ENCODE results near the gene DNM3.
"Not testable (repeated sequence)": the region's sequence is repeated elsewhere in the genome, so short reads cannot be mapped to it uniquely, and the experiment has no call there.

The DNM3 gene

DNA sequence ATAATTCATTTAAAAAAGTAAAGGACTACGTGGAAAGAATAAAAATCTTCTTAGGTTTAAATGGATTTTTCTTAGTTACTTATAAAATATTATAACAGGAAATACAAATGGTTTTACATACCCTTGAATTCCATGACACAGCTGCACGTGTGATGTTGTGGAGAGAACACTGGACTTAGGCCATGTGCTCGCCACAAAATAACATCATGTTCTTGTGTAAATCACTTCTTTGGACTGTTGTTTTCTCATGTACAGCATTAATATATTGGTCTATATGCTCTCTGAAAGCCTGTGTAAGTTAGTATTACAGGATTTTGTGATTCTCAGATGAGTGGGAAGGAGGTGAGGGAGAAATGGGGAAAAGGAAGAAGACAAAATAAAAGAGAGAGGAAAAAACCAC is 228.2 kb downstream of the DNM3 start:
- Histone ChIP-seq H3K79me2 (ENCODE audit: low read length) (no peaks in the 10 kb centered on the region), H3F3A (ENCODE audit: insufficient read depth, low read length) (no peaks in the 10 kb centered on the region), H3K4me2 (ENCODE audit: low read depth, low read length) (no peak overlapping the region), H3K27me3 (replicated peaks; ENCODE audit: insufficient read depth, low read length) (no peaks in the 10 kb centered on the region), H2AFZ (ENCODE audit: low read length) (no peak overlapping the region), H3K9ac (ENCODE audit: low read length) (no peak overlapping the region), H3K9me3 (replicated peaks; ENCODE audit: insufficient read depth, low read length) (no peaks in the 10 kb centered on the region), H4K20me1 (ENCODE audit: insufficient read depth, low read length) (no peaks in the 10 kb centered on the region), H3K4me3 (ENCODE audit: low read length) (no peak overlapping the region), H3K4me1 (ENCODE audit: low read length) (no peaks in the 10 kb centered on the region), H3K27ac (ENCODE audit: low read length) (no peak overlapping the region), H3K36me3 (replicated peaks; ENCODE audit: insufficient read depth, low read length) (no peaks in the 10 kb centered on the region), H3K9me2 (replicated peaks; ENCODE audit: insufficient read depth, low read length) (no peaks in the 10 kb centered on the region)
- no peak for DNase-seq
- no peak for TF ChIP-seq EZH2 (optimal IDR thresholded peaks at IDR 0.05; ENCODE audit: low read depth, low read length)
- TF ChIP-seq, protein P1, sequence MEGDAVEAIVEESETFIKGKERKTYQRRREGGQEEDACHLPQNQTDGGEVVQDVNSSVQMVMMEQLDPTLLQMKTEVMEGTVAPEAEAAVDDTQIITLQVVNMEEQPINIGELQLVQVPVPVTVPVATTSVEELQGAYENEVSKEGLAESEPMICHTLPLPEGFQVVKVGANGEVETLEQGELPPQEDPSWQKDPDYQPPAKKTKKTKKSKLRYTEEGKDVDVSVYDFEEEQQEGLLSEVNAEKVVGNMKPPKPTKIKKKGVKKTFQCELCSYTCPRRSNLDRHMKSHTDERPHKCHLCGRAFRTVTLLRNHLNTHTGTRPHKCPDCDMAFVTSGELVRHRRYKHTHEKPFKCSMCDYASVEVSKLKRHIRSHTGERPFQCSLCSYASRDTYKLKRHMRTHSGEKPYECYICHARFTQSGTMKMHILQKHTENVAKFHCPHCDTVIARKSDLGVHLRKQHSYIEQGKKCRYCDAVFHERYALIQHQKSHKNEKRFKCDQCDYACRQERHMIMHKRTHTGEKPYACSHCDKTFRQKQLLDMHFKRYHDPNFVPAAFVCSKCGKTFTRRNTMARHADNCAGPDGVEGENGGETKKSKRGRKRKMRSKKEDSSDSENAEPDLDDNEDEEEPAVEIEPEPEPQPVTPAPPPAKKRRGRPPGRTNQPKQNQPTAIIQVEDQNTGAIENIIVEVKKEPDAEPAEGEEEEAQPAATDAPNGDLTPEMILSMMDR (IDR thresholded peaks at IDR 0.05; ENCODE audit: low read length): no peak
- TF ChIP-seq EZH2phosphoT487 (IDR thresholded peaks at IDR 0.05; ENCODE audit: low read length): no peak

DNA sequence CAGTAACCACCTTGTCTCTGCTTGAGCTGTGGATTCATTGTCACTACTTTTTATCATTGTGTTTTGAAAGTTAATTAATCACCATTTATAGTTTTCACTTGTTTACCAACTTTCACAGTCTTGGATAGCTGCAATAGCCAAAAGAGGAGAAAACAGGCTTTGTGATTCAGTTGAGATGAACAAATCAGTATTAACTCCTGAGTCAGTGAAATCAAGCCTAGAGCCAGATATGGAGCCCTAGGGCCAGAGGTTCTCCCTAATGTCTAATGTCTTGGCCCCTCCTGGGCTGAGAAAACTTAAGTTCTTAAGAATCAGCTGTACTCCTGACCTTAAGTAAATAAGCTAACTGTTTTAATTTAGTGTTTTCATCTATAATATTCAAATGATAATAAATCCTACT is 228.8 kb downstream of the DNM3 start:
- no peak for DNase-seq
- Histone ChIP-seq H3F3A (ENCODE audit: insufficient read depth, low read length) (no peaks in the 10 kb centered on the region), H3K4me3 (ENCODE audit: low read length) (no peak overlapping the region), H3K27me3 (replicated peaks; ENCODE audit: insufficient read depth, low read length) (no peaks in the 10 kb centered on the region), H3K27ac (ENCODE audit: low read length) (no peak overlapping the region), H2AFZ (ENCODE audit: low read length) (no peak overlapping the region), H3K4me2 (ENCODE audit: low read depth, low read length) (no peak overlapping the region), H3K79me2 (ENCODE audit: low read length) (no peaks in the 10 kb centered on the region), H3K4me1 (ENCODE audit: low read length) (no peaks in the 10 kb centered on the region), H3K9ac (ENCODE audit: low read length) (no peak overlapping the region), H3K36me3 (replicated peaks; ENCODE audit: insufficient read depth, low read length) (no peaks in the 10 kb centered on the region), H3K9me2 (replicated peaks; ENCODE audit: insufficient read depth, low read length) (no peaks in the 10 kb centered on the region), H3K9me3 (replicated peaks; ENCODE audit: insufficient read depth, low read length) (no peaks in the 10 kb centered on the region), H4K20me1 (ENCODE audit: insufficient read depth, low read length) (no peaks in the 10 kb centered on the region)
- TF ChIP-seq, protein P1 (IDR thresholded peaks at IDR 0.05; ENCODE audit: low read length): no peak
- TF ChIP-seq EZH2 (optimal IDR thresholded peaks at IDR 0.05; ENCODE audit: low read depth, low read length) (no peak), EZH2phosphoT487 (IDR thresholded peaks at IDR 0.05; ENCODE audit: low read length) (no peak)

GRCh38 chr1:172071746-172072145 is 230.4 kb downstream of the DNM3 start:
- Histone ChIP-seq H3K9ac (ENCODE audit: low read length) (no peak overlapping the region), H3K9me2 (replicated peaks; ENCODE audit: insufficient read depth, low read length) (no peaks in the 10 kb centered on the region), H3K4me2 (ENCODE audit: low read depth, low read length) (no peak overlapping the region), H3K27ac (ENCODE audit: low read length) (no peak overlapping the region), H3K4me1 (ENCODE audit: low read length) (no peaks in the 10 kb centered on the region), H3F3A (ENCODE audit: insufficient read depth, low read length) (no peaks in the 10 kb centered on the region), H3K27me3 (replicated peaks; ENCODE audit: insufficient read depth, low read length) (no peaks in the 10 kb centered on the region), H4K20me1 (ENCODE audit: insufficient read depth, low read length) (no peaks in the 10 kb centered on the region), H3K9me3 (replicated peaks; ENCODE audit: insufficient read depth, low read length) (no peaks in the 10 kb centered on the region), H3K4me3 (ENCODE audit: low read length) (no peak overlapping the region), H3K36me3 (replicated peaks; ENCODE audit: insufficient read depth, low read length) (no peaks in the 10 kb centered on the region), H3K79me2 (ENCODE audit: low read length) (no peaks in the 10 kb centered on the region), H2AFZ (ENCODE audit: low read length) (no peak overlapping the region)
- no peak for DNase-seq
- TF ChIP-seq, protein P1 (IDR thresholded peaks at IDR 0.05; ENCODE audit: low read length): no peak
- no peak for TF ChIP-seq EZH2 (optimal IDR thresholded peaks at IDR 0.05; ENCODE audit: low read depth, low read length)
- no peak for TF ChIP-seq EZH2phosphoT487 (IDR thresholded peaks at IDR 0.05; ENCODE audit: low read length)

DNA sequence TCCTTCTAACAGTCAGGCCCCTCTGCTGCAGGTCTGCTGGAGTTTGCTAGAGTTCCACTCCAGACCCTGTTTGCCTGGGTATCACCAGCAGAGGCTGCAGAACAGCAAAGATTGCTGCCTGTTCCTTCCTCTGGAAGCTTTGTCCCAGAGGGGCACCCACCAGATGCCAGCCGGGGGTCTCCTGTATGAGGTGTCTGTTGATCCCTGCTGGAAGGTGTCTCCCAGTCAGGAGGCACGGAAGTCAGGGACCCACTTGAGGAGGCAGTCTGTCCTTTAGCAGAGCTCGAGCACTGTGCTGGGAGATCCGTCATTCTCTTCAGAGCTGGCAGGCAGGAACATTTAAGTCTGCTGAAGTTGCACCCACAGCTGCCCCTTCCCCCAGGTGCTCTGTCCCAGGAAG is 238.6 kb downstream of the DNM3 start:
- H3K4me3 ChIP-seq (ENCODE audit: low read length); H3K36me3 ChIP-seq (replicated peaks; ENCODE audit: insufficient read depth, low read length); DNase-seq; H3K9me2 ChIP-seq (replicated peaks; ENCODE audit: insufficient read depth, low read length); H3K79me2 ChIP-seq (ENCODE audit: low read length); H3K4me1 ChIP-seq (ENCODE audit: low read length); H3K9ac ChIP-seq (ENCODE audit: low read length); H3K27me3 ChIP-seq (replicated peaks; ENCODE audit: insufficient read depth, low read length); H3F3A ChIP-seq (ENCODE audit: insufficient read depth, low read length); H4K20me1 ChIP-seq (ENCODE audit: insufficient read depth, low read length); H3K4me2 ChIP-seq (ENCODE audit: low read depth, low read length); H3K27ac ChIP-seq (ENCODE audit: low read length); H3K9me3 ChIP-seq (replicated peaks; ENCODE audit: insufficient read depth, low read length); H2AFZ ChIP-seq (ENCODE audit: low read length): not testable (repeated sequence)
